ENCODE measurements around the gene TPSAB1.
A peak's percentile ranks its signal among the peaks of the same experiment; 100 is the strongest.
"Not testable (repeated sequence)": the region's sequence is repeated elsewhere in the genome, so short reads cannot be mapped to it uniquely, and the experiment has no call there.

TPSAB1 gene

DNA sequence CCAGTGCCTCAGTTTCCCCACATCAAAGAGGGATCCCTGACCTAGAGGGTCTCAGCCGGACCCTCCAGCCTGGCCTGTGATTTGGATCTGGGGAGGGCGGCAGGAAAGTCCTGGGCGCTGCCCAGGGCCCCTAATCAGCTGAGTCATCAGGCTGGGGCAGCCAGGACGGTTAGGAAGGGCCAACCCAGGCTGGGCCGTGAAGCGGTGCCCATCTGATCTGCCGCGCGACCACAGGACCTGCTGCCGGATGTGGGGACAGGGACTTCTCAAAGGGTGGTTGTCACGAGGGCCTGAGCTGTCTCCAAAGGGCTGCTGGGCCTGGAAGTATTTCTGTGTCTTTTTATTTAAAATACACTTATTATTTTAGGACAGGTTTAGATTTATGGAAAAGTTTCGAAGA is 4.4 kb downstream of the TPSAB1 start:
- Mint-ChIP-seq H3K27me3 (ENCODE audit: low read depth) (no peaks in the 10 kb centered on the region), H3K9me3 (no peaks in the 10 kb centered on the region), H3K27ac (no peak overlapping the region), H3K36me3 (ENCODE audit: low read depth) (no peaks in the 10 kb centered on the region), H3K4me1 (ENCODE audit: low read depth) (no peaks in the 10 kb centered on the region), H3K4me3 (no peak overlapping the region)

DNA sequence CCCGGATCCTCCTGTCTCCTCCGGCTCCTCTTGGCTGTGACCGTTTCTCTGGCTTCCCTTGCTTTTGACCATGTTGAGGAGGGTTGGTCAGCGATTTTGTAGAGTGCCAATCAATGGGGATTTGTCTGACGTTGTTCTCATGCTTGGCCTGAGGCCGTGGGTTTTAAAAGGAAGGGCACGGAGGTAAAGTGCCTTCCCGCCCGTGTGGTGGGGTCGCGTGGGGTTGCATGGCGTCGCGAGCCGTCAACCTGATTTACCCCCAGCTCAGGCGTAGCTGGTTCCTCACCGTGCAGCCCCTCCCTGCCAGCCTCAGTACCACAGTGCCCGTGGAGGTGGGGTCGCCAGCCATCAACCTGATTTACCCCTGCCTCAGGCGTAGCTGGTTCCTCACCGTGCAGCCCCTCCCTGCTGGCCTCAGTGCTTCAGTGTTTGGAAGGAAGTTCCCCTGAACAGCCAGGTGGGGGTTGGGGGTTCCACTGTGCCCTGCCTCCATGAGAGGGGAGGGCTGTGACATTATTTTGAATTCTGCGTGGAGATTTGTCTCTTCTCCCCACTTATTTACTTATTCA is 5.0 kb downstream of the TPSAB1 start:
- Mint-ChIP-seq H3K27ac (no peak overlapping the region), H3K27me3 (ENCODE audit: low read depth) (no peaks in the 10 kb centered on the region), H3K9me3 (no peaks in the 10 kb centered on the region)

DNA sequence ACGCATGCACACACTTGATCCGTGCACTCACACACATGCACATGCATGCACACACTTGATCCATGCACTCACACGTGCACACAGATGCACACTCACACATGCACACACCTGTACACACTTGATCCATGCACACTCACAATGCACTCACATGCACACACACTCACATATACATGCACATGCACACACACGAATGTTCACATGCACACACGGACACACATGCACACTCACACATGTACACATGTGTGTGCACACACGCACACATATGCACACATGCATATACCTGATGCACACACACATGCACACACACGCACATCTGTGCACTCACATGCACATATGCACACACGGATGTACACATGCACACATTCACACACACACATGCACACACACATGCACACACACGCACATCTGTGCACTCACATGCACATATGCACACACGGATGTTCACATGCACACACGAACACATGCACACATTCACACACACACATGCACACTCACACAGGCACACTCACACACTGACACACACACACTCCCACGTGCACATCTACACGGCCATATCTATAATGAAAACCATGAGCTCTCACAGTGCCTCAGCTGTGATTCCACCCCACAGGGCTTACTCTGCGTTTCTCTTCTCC is 7.5 kb downstream of the TPSAB1 start:
- not testable (repeated sequence) for H3K9me3 Mint-ChIP-seq; H3K36me3 Mint-ChIP-seq (ENCODE audit: low read depth); H3K4me1 Mint-ChIP-seq (ENCODE audit: low read depth); H3K4me3 Mint-ChIP-seq; H3K27ac Mint-ChIP-seq; H3K27me3 Mint-ChIP-seq (ENCODE audit: low read depth)

More for the DNA sequence above, 5.0 kb downstream of the TPSAB1 start:
- Mint-ChIP-seq H3K4me1 (ENCODE audit: low read depth) (no peaks in the 10 kb centered on the region), H3K36me3 (ENCODE audit: low read depth) (no peaks in the 10 kb centered on the region), H3K4me3 (peak overlapping the region; percentile 10)

DNA sequence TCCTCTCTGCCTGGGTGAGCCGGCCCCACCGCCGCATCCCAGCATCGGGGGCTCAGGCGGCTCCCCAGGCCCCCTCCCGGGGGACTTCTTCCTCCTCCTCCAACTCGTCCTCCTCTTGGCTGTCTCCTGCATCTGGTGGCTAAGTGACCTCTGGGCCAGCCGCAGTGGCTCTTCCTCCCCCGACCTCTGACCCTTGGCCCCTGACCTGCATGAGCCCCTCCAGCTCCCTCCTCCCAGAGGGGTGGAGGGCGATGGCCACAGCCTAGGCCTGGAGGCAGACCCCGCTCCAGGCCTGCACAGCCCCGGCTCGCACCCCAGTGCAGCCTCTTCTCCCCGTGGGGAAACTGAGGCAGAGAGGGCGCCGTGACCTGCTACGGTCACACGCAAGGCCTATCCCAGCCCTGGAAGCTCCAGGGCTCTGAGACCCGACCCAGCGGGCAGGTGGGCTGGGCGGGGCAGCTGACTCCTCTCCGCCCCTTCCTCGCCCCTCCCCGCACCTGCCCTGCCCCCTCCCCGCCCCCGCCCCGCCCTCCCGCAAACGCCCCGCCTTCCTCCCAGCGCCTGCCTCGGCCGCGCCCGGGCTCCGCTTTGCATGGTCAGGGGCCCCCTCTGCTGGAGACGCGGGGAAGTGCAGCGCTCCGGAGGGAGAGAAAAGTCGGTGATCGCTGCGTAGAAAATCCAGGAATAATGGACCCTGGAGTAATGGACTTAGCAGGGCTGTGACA is 8.7 kb downstream of the TPSAB1 start:
- H3K27me3 Mint-ChIP-seq (ENCODE audit: low read depth); H3K9me3 Mint-ChIP-seq; H3K4me1 Mint-ChIP-seq (ENCODE audit: low read depth); H3K27ac Mint-ChIP-seq; H3K36me3 Mint-ChIP-seq (ENCODE audit: low read depth); H3K4me3 Mint-ChIP-seq: not testable (repeated sequence)

DNA sequence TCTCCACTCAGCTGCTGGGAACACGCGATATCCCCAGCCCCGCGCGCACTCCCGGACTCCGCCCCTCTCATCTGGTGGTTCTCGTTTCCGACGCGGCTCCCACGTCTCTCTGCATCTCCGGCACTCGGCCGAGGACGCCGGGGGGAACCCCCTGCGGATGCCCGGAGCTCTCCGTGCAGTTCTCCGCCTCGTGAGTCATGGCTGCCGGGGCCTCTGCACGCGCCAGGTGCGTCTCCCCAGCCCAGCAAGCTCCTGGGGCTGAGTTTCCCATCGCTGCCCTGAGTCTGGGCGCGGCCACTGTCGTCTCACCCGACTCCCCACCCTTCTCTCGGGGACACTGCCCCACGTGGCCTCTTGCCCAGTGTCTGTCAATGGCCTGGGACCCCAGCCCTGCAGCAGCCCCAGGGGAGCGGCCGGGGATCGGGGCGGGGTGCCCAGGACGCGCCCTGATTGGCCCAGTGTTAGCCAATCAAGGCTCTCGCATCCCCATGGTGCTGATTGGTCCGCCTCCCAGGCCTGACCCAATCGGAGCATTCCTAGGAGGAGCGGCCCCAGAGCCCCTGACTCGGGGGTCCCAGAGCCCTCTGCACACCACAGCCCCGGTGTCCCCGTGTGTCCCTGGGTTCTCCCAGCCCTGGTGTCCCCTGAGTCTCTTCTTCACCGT is 13.3 kb downstream of the TPSAB1 start:
- H3K36me3 Mint-ChIP-seq (ENCODE audit: low read depth); H3K27me3 Mint-ChIP-seq (ENCODE audit: low read depth); H3K27ac Mint-ChIP-seq; H3K4me1 Mint-ChIP-seq (ENCODE audit: low read depth); H3K4me3 Mint-ChIP-seq; H3K9me3 Mint-ChIP-seq: not testable (repeated sequence)

DNA sequence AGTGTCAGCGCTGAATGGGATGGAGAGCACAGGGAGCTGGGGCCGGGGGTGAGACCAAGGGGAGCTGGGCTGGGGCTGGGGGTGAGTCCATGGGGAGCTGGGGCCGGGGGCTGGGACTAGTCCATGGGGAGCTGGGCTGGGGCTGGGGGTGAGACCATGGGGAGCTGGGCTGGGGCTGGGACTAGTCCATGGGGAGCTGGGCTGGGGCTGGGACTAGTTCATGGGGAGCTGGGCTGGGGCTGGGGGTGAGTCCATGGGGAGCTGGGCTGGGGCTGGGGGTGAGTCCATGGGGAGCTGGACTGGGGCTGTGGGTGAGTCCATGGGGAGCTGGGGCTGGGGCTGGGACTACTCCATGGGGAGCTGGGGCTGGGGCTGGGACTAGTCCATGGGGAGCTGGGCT is 14.3 kb downstream of the TPSAB1 start:
- H3K9me3 Mint-ChIP-seq; H3K27me3 Mint-ChIP-seq (ENCODE audit: low read depth); H3K27ac Mint-ChIP-seq; H3K36me3 Mint-ChIP-seq (ENCODE audit: low read depth); H3K4me1 Mint-ChIP-seq (ENCODE audit: low read depth); H3K4me3 Mint-ChIP-seq: not testable (repeated sequence)

DNA sequence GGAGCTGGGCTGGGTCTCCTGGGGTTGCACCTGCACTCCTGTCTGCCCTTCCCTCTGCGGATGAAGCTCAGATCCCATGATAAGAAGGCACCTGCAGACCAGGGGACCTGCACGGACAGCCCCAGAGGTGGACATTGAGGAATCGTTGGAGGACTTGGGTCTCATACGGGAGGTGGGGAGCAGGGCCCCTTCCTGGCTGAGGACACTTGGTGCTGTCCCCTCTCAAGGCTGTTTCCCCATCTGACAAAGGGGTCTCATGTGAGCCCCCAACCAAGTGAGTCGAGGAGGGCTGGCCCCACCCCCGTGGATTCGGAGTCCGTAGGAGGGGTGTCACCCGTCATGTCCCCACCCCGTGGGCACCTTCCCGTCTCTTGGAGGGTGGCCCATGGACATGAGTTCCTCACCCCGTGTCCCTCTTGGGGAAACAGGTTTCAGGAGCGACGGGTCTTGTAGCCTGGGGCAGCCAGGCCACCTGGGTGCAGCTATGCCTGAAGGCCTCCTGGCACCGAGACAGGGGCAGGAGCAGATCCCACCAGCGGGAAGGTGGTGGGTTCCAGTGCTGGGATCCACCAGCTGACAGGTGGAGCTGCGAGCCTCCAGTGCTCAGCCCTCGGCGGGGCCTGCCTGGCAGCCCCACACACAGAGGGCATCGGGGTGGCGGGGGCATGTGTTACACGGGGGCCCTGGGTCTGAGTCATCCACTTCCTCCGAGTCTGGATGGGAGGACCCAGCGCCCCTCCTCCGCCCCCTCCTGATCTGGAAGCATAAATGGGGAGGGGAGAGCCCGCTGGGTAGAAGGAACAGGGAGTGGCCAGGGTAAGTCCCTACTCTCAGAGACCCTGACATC is 15.0 kb downstream of the TPSAB1 start, which contains the start of gene TPSD1:
TSS of gene TPSD1 (plus strand) at position 794 of the 847 bp plus-strand sequence. CDS start 212 bp downstream, outside the sequence.
- H3K36me3 Mint-ChIP-seq (ENCODE audit: low read depth): not testable (repeated sequence)

DNA sequence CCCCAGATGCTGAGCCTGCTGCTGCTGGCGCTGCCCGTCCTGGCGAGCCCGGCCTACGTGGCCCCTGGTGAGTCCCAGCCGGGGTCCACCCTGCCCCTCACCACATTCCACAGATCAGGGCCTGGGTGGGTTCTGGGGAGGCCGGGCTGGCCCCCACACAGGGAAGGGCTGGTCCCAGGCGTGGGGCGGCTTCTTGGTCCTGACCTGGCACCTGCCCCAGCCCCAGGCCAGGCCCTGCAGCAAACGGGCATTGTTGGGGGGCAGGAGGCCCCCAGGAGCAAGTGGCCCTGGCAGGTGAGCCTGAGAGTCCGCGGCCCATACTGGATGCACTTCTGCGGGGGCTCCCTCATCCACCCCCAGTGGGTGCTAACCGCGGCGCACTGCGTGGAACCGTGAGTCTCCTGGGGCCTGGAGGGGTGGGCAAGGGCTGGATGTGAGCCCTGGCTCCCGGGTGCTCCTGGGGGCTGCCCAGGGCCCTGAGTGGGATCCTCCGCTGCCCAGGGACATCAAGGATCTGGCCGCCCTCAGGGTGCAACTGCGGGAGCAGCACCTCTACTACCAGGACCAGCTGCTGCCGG is 15.9 kb downstream of the TPSAB1 start:
- not testable (repeated sequence) for H3K4me3 Mint-ChIP-seq; H3K36me3 Mint-ChIP-seq (ENCODE audit: low read depth); H3K4me1 Mint-ChIP-seq (ENCODE audit: low read depth); H3K27ac Mint-ChIP-seq; H3K9me3 Mint-ChIP-seq
- H3K27me3 Mint-ChIP-seq (ENCODE audit: low read depth): peaks cover 12% of the 10 kb centered on the region

More for the DNA sequence above, 15.0 kb downstream of the TPSAB1 start, which contains the start of gene TPSD1:
- H3K4me3 Mint-ChIP-seq; H3K27ac Mint-ChIP-seq; H3K4me1 Mint-ChIP-seq (ENCODE audit: low read depth); H3K27me3 Mint-ChIP-seq (ENCODE audit: low read depth); H3K9me3 Mint-ChIP-seq: not testable (repeated sequence)

DNA sequence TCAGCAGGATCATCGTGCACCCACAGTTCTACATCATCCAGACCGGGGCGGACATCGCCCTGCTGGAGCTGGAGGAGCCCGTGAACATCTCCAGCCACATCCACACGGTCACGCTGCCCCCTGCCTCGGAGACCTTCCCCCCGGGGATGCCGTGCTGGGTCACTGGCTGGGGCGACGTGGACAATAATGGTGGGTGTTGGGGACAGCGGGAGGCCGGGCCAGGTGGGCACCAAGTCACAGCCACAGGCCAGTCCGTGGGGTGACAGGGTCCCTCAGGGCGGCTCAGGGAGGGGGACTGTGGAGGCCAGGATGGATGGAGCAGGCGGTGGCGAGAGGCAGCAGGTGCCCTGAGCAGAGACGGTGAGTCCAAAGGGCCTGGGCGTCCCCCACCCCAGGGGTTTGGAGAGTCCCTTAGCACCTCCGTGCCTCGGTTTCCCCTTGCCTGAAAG is 16.4 kb downstream of the TPSAB1 start:
- H3K9me3 Mint-ChIP-seq: no peaks in the 10 kb centered on the region
- H3K27me3 Mint-ChIP-seq (ENCODE audit: low read depth): peaks cover 15% of the 10 kb centered on the region
- H3K36me3 Mint-ChIP-seq (ENCODE audit: low read depth): no peaks in the 10 kb centered on the region
- no peak overlapping the region for H3K4me3 Mint-ChIP-seq
- H3K27ac Mint-ChIP-seq: no peak overlapping the region
- H3K4me1 Mint-ChIP-seq (ENCODE audit: low read depth): peaks cover 4% of the 10 kb centered on the region

DNA sequence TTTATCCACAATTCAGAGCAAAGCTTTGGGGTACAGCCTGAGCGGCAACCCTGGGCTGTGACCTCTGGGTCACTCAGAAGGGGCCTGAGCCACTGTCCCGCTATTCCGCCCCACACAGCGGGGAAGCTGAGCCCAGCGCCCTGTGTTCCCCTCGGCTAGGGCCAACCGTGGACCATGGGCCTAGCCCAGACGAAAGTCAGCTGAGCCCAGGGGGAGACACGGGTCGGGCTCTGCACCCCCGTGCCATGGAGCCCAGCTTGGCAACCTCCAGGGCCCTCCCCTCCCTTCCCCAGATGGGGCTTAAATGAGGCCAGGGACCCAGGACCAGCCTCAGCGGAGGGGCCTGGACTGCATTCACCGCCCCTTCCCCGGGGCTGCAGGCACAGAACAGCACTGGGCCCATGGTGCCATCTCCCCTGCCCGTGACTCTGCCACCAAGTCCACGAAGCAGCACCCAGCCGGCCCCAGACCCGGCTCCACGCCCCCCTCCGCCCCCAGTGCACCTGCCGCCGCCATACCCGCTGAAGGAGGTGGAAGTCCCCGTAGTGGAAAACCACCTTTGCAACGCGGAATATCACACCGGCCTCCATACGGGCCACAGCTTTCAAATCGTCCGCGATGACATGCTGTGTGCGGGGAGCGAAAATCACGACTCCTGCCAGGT is 17.2 kb downstream of the TPSAB1 start:
- H3K27ac Mint-ChIP-seq: no peak overlapping the region
- H3K9me3 Mint-ChIP-seq: no peaks in the 10 kb centered on the region
- peaks cover 4% of the 10 kb centered on the region for H3K4me1 Mint-ChIP-seq (ENCODE audit: low read depth)
- peaks cover 20% of the 10 kb centered on the region for H3K27me3 Mint-ChIP-seq (ENCODE audit: low read depth)
- no peak overlapping the region for H3K4me3 Mint-ChIP-seq
- H3K36me3 Mint-ChIP-seq (ENCODE audit: low read depth): no peaks in the 10 kb centered on the region

DNA sequence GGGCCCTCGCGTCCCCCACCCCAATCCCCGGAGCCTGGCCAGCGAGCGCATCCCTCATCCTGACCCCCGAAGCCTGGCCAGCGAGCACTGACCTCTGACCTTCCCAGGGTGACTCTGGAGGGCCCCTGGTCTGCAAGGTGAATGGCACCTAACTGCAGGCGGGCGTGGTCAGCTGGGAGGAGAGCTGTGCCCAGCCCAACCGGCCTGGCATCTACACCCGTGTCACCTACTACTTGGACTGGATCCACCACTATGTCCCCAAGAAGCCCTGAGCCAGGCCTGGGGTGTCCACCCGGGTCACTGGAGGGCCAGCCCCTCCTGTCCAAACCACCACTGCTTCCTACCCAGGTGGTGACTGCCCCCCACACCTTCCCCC is 17.7 kb downstream of the TPSAB1 start:
- Mint-ChIP-seq H3K4me1 (ENCODE audit: low read depth) (peaks cover 4% of the 10 kb centered on the region), H3K36me3 (ENCODE audit: low read depth) (no peaks in the 10 kb centered on the region), H3K27me3 (ENCODE audit: low read depth) (peaks cover 20% of the 10 kb centered on the region), H3K4me3 (no peak overlapping the region), H3K27ac (no peak overlapping the region), H3K9me3 (no peaks in the 10 kb centered on the region)

DNA sequence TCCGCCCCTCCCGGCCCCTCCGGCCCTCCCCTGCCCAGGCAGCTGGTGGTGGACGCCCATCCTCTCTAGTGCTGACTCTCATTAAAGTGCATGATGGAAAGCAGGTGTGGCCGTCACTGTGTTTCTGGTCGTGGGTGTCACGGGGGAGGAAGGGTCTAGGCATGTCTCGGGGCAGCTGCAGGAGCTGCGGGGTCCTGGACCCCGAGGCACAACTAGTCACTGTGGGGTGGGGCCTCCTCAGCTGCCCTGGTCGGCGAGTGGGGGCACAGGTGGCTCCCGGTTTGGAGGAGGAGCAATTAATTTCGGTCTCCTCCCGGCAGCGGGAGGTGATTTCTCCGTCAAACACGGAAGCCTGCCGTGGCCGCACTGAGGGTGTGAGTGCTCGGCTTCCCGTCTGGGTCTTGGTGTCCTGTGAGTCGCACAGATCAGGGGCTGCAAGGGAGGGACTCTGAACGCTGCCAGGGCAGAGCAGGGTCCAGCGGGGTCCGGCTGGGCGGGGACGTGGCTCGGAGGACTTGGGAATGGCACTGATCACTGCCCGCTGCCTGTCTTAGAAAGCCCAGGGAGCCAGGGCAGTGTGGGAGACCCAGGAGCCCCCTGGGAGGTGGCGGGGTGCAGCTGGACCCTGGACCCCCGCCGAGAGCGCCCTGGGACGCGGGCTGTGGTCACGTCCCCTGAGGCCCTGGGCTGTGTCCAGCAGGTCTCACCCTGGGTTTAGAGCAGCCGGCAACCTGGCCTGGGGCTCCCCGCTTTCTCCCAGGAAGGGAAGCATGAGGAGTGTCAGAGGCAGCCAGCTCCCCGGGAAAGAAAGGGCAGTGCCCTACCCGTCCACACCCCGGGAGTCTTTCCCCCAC is 18.6 kb downstream of the TPSAB1 start:
- Mint-ChIP-seq H3K4me1 (ENCODE audit: low read depth) (peaks cover 4% of the 10 kb centered on the region), H3K27me3 (ENCODE audit: low read depth) (peaks cover 20% of the 10 kb centered on the region), H3K4me3 (peak overlapping the region; percentile 55), H3K9me3 (peaks cover under 1% of the 10 kb centered on the region), H3K27ac (no peak overlapping the region), H3K36me3 (ENCODE audit: low read depth) (no peaks in the 10 kb centered on the region)

DNA sequence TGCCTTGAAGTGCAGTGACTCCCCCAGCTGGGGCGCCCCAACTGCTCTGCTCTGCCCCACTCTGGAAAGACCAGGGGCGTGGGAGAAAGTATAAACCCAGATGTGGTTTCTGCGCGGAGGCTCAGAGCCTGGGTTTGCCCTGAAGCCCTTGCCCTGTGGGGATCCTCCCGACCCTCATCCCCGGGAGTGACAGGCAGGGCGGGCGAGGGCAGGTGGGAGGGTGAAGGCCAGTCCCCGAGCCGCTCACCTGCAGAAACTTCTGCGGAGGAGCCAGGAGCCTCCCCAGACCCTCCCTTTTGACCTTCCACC is 19.2 kb downstream of the TPSAB1 start:
- peaks cover 4% of the 10 kb centered on the region for H3K4me1 Mint-ChIP-seq (ENCODE audit: low read depth)
- H3K27ac Mint-ChIP-seq: no peak overlapping the region
- peaks cover 6% of the 10 kb centered on the region for H3K9me3 Mint-ChIP-seq
- no peaks in the 10 kb centered on the region for H3K36me3 Mint-ChIP-seq (ENCODE audit: low read depth)
- H3K27me3 Mint-ChIP-seq (ENCODE audit: low read depth): peaks cover 20% of the 10 kb centered on the region
- no peak overlapping the region for H3K4me3 Mint-ChIP-seq
